ENCODE results near the gene DDX20. TPM values are rescaled to one million over a fixed set of nuclear protein-coding genes. Genes with fewer than 3 reads are reported as not detected.
"Not testable (repeated sequence)": the region's sequence is repeated elsewhere in the genome, so short reads cannot be mapped to it uniquely, and the experiment has no call there.

Gene DDX20
- total and polyA plus RNA-seq, 5 donors, result 3.4 to 7.7 (median 6.6) TPM

- DNase-seq (peak; percentile 92 to 96 (median 94)), ATAC-seq (peak; percentile 90)
- WGBS, result under 1% methylated on average over 59 of the region's 59 CpGs
- peak within 1 kb of the TSS; percentile 66 for H3K4me3 ChIP-seq (ENCODE audit: low read length)
- intact Hi-C loops (cut with DNase I), result no loop called here
- H3K4me1 ChIP-seq (ENCODE audit: control insufficient read depth, insufficient read depth, low read length), result peaks cover 14% of the 10 kb centered on the region
- H3K9me3 ChIP-seq (ENCODE audit: control insufficient read depth, low read length), result no peaks in the 10 kb centered on the region
- H3K27me3 ChIP-seq (ENCODE audit: control insufficient read depth, insufficient read depth), result no peaks in the 10 kb centered on the region
- peak within 1 kb of the TSS; percentile 93 for H3K27ac ChIP-seq (ENCODE audit: low read length)
Observed at GRCh38 chr1:111739194-111739924, 16.3 kb upstream of the DDX20 start, which contains the start of gene INKA2. Gene INKA2 (minus strand): TSS chr1:111739395. CDS start chr1:111739242, 153 bp downstream.

GRCh38 chr1:111739925-111740765, 15.6 kb upstream of the DDX20 start:
- intact Hi-C loops (cut with DNase I), result no loop called here
- ATAC-seq (peak; percentile 67 to 80), DNase-seq (peak; percentile 85 to 91 (median 91))
- H3K4me3 ChIP-seq (ENCODE audit: low read length), result peak overlapping the region; percentile 66
- peak overlapping the region; percentile 93 for H3K27ac ChIP-seq (ENCODE audit: low read length)
- H3K27me3 ChIP-seq (ENCODE audit: control insufficient read depth, insufficient read depth), result no peaks in the 10 kb centered on the region
- H3K9me3 ChIP-seq (ENCODE audit: control insufficient read depth, low read length), result no peaks in the 10 kb centered on the region
- WGBS, result 2% methylated on average over 63 of the region's 63 CpGs
- H3K4me1 ChIP-seq (ENCODE audit: control insufficient read depth, insufficient read depth, low read length), result peaks cover 9% of the 10 kb centered on the region

- H3K9me3 ChIP-seq (ENCODE audit: control insufficient read depth, low read length); H3K4me3 ChIP-seq (ENCODE audit: low read length); intact Hi-C loops (cut with DNase I); H3K4me1 ChIP-seq (ENCODE audit: control insufficient read depth, insufficient read depth, low read length); DNase-seq; H3K27me3 ChIP-seq (ENCODE audit: control insufficient read depth, insufficient read depth); ATAC-seq; H3K27ac ChIP-seq (ENCODE audit: low read length): not testable (repeated sequence)
- 95% methylated on average over 14 of the region's 14 CpGs for WGBS
Observed at GRCh38 chr1:111742292-111742691, 13.4 kb upstream of the DDX20 start.

- WGBS, result 55% methylated on average over 5 of the region's 5 CpGs
- H3K9me3 ChIP-seq (ENCODE audit: control insufficient read depth, low read length), result no peaks in the 10 kb centered on the region
- intact Hi-C loops (cut with DNase I), result no loop called here
- peak overlapping the region; percentile 49 for H3K27ac ChIP-seq (ENCODE audit: low read length)
- no peaks in the 10 kb centered on the region for H3K27me3 ChIP-seq (ENCODE audit: control insufficient read depth, insufficient read depth)
- DNase-seq, result no peak
- H3K4me3 ChIP-seq (ENCODE audit: low read length), result no peak overlapping the region
- no peak for ATAC-seq
- H3K4me1 ChIP-seq (ENCODE audit: control insufficient read depth, insufficient read depth, low read length), result peaks cover 8% of the 10 kb centered on the region
Observed at GRCh38 chr1:111742938-111743549, 12.7 kb upstream of the DDX20 start.

- peak; percentile 7 to 35 for ATAC-seq
- Histone ChIP-seq H3K4me1 (ENCODE audit: control insufficient read depth, insufficient read depth, low read length) (peaks cover 8% of the 10 kb centered on the region), H3K27me3 (ENCODE audit: control insufficient read depth, insufficient read depth) (no peaks in the 10 kb centered on the region), H3K9me3 (ENCODE audit: control insufficient read depth, low read length) (no peaks in the 10 kb centered on the region), H3K4me3 (ENCODE audit: low read length) (no peak overlapping the region), H3K27ac (ENCODE audit: low read length) (peak overlapping the region; percentile 49)
- WGBS, result 24% methylated on average over 3 of the region's 3 CpGs
- peak in 2 of 3 donors; percentile 68 to 70 for DNase-seq
- intact Hi-C loops (cut with DNase I), result no loop called here
Observed at GRCh38 chr1:111743679-111744101, 12.0 kb upstream of the DDX20 start.

- peaks cover 8% of the 10 kb centered on the region for H3K4me1 ChIP-seq (ENCODE audit: control insufficient read depth, insufficient read depth, low read length)
Observed at GRCh38 chr1:111745675-111746613, 9.8 kb upstream of the DDX20 start.

GRCh38 chr1:111746614-111746999, 9.1 kb upstream of the DDX20 start:
- H3K27ac ChIP-seq (ENCODE audit: low read length), result no peak overlapping the region
- no peaks in the 10 kb centered on the region for H3K27me3 ChIP-seq (ENCODE audit: control insufficient read depth, insufficient read depth)
- ATAC-seq (no peak), DNase-seq (no peak)
- no peaks in the 10 kb centered on the region for H3K9me3 ChIP-seq (ENCODE audit: control insufficient read depth, low read length)
- no peak overlapping the region for H3K4me3 ChIP-seq (ENCODE audit: low read length)
- WGBS, result 60% methylated on average over 2 of the region's 2 CpGs
- H3K4me1 ChIP-seq (ENCODE audit: control insufficient read depth, insufficient read depth, low read length), result peaks cover 8% of the 10 kb centered on the region
- intact Hi-C loops (cut with DNase I), result loop anchor here in 1 of 4 donors (5.0 kb wide), 1 partner anchor 34 kb away; no protein-coding TSS in a partner anchor

More at GRCh38 chr1:111745675-111746613, 9.8 kb upstream of the DDX20 start:
- Histone ChIP-seq H3K9me3 (ENCODE audit: control insufficient read depth, low read length) (no peaks in the 10 kb centered on the region), H3K27me3 (ENCODE audit: control insufficient read depth, insufficient read depth) (no peaks in the 10 kb centered on the region), H3K27ac (ENCODE audit: low read length) (peak overlapping the region; percentile 69), H3K4me3 (ENCODE audit: low read length) (no peak overlapping the region)
- ATAC-seq (no peak), DNase-seq (peak in 1 of 3 donors; percentile 71)
- 85% methylated on average over 9 of the region's 9 CpGs for WGBS
- intact Hi-C loops (cut with DNase I), result loop anchor here in 1 of 4 donors (5.0 kb wide), 1 partner anchor 34 kb away; no protein-coding TSS in a partner anchor

- Histone ChIP-seq H3K27me3 (ENCODE audit: control insufficient read depth, insufficient read depth) (no peaks in the 10 kb centered on the region), H3K4me1 (ENCODE audit: control insufficient read depth, insufficient read depth, low read length) (peaks cover 8% of the 10 kb centered on the region), H3K4me3 (ENCODE audit: low read length) (no peak overlapping the region), H3K9me3 (ENCODE audit: control insufficient read depth, low read length) (no peaks in the 10 kb centered on the region), H3K27ac (ENCODE audit: low read length) (no peak overlapping the region)
- ATAC-seq, result peak; percentile 20 to 52
- intact Hi-C loops (cut with DNase I), result loop anchor here in 1 of 4 donors (5.0 kb wide), 1 partner anchor 35 kb away; no protein-coding TSS in a partner anchor
- 52% methylated on average over 3 of the region's 3 CpGs for WGBS
- DNase-seq, result peak in 2 of 3 donors; percentile 52 to 63
Observed at GRCh38 chr1:111747282-111747734, 8.4 kb upstream of the DDX20 start.

- Histone ChIP-seq H3K27me3 (ENCODE audit: control insufficient read depth, insufficient read depth) (no peaks in the 10 kb centered on the region), H3K27ac (ENCODE audit: low read length) (no peak overlapping the region), H3K9me3 (ENCODE audit: control insufficient read depth, low read length) (no peaks in the 10 kb centered on the region), H3K4me3 (ENCODE audit: low read length) (no peak overlapping the region), H3K4me1 (ENCODE audit: control insufficient read depth, insufficient read depth, low read length) (peaks cover 8% of the 10 kb centered on the region)
- no peak for ATAC-seq
- WGBS, result 85% methylated on average over 4 of the region's 4 CpGs
- no peak for DNase-seq
- intact Hi-C loops (cut with DNase I), result loop anchor here in 1 of 4 donors (5.0 kb wide), 1 partner anchor 36 kb away; no protein-coding TSS in a partner anchor
Observed at GRCh38 chr1:111747947-111748346, 7.8 kb upstream of the DDX20 start.

GRCh38 chr1:111749628-111750027, 6.1 kb upstream of the DDX20 start:
- 85% methylated on average over 3 of the region's 3 CpGs for WGBS
- no peak for ATAC-seq
- intact Hi-C loops (cut with DNase I), result loop anchor here in 3 of 4 donors (5.0 to 10.0 kb wide), 3 partner anchors 32 to 265 kb away; no protein-coding TSS in a partner anchor
- Histone ChIP-seq H3K4me1 (ENCODE audit: control insufficient read depth, insufficient read depth, low read length) (peaks cover 5% of the 10 kb centered on the region), H3K27ac (ENCODE audit: low read length) (no peak overlapping the region), H3K9me3 (ENCODE audit: control insufficient read depth, low read length) (no peaks in the 10 kb centered on the region), H3K4me3 (ENCODE audit: low read length) (no peak overlapping the region), H3K27me3 (ENCODE audit: control insufficient read depth, insufficient read depth) (no peaks in the 10 kb centered on the region)
- DNase-seq, result no peak

Measured in right cardiac atrium (tissue), 5 donors.